ENCODE results near the gene SLC10A6. TPM values are rescaled to one million over a fixed set of nuclear protein-coding genes. Genes with fewer than 3 reads are reported as not detected.

Gene SLC10A6
- total and polyA plus RNA-seq, 10 of the 15 experiments (the other 5 are each of a cell fraction or from before 2014, with no cell fraction given) = 0.05 TPM; not detected in 9

DNA sequence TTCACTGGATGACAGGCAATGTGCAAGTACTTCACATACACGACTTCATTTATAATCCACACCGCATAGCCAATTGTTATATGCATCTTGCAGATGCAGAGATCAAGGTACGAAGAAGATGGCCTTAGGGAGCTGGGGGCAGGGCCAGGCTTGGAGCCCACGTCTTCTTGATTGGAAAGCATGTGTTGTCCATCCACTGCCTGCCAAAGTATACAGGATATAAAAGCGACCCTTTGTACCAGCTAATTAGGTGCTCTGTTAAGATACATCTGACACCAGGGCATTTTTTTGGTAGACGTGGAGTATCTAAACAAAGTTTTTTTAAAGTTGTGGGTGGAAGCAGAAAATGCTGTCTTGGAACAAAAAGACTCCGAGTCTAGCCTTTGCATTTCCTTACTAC is 41.6 kb upstream of the SLC10A6 start:
- CTCF ChIA-PET = interaction anchor here (1.0 to 8.7 kb wide), 2 partner anchors 73 to 393 kb away, joined by 3 to 307 read pairs; no protein-coding TSS in a partner anchor
- Histone ChIP-seq H3K36me3 (ENCODE audit: control insufficient read depth in 2 of 2, insufficient read depth in 2 of 2, low read length in 1 of 2) (no peaks in the 10 kb centered on the region), H2AFZ (ENCODE audit: control insufficient read depth, low read depth, low read length) (no peak overlapping the region), H3K27me3 (replicated peaks in 1 of 2; ENCODE audit: control insufficient read depth in 2 of 2, insufficient read depth in 2 of 2, low read length in 1 of 2) (no peaks in the 10 kb centered on the region), H3K79me2 (ENCODE audit: control insufficient read depth, insufficient read depth, low read length) (no peaks in the 10 kb centered on the region), H4K20me1 (ENCODE audit: control insufficient read depth, insufficient read depth) (no peaks in the 10 kb centered on the region), H3K4me2 (ENCODE audit: control insufficient read depth, insufficient read depth) (no peak overlapping the region), H3K4me1 (ENCODE audit: control insufficient read depth, insufficient read depth, low read length) (no peaks in the 10 kb centered on the region), H3K9me3 (replicated peaks; ENCODE audit: control insufficient read depth, insufficient read depth, low read length) (no peaks in the 10 kb centered on the region), H3K27ac (ENCODE audit: control insufficient read depth, insufficient read depth) (no peak overlapping the region), H3K9ac (ENCODE audit: control insufficient read depth, insufficient read depth, low read length) (no peak overlapping the region), H3K4me3 (no peak overlapping the region)
- BruUV-seq (replicated peaks) = no TSS peak
- intact Hi-C loops (cut with micrococcal nuclease; ENCODE audit: unreplicated experiment) = loop anchor here (10.0 kb wide), 1 partner anchor 846 kb away; no protein-coding TSS in a partner anchor
- no peak for FAIRE-seq
- in situ Hi-C loops (cut with MboI) = no loop called here
- 72% methylated on average over 7 of the region's 7 CpGs for WGBS (ENCODE audit: insufficient coverage, insufficient replicate concordance, low lambda C conversion rate, missing lambda C conversion rate)
- RAD21 ChIA-PET (ENCODE audit: unreplicated experiment) = interaction anchor here (7.0 kb wide), 1 partner anchor 393 kb away, joined by 64 read pairs; no protein-coding TSS in a partner anchor
- ATAC-seq = no peak
- SMC1A ChIA-PET (ENCODE audit: uncharacterized antibody, unreplicated experiment) = interaction anchor here (0.6 to 8.7 kb wide), 2 partner anchors 368 to 393 kb away, joined by 3 to 190 read pairs; no protein-coding TSS in a partner anchor
- POLR2A ChIA-PET = no interaction called here
- DNase-seq (ENCODE audit: low read depth, low spot score) = no peak
- TF ChIP-seq STAT1 (conservative IDR thresholded peaks at IDR 0.05) (no peak), ZNF592 (IDR thresholded peaks at IDR 0.05) (no peak), MYC (IDR thresholded peaks at IDR 0.05; ENCODE audit: insufficient read depth, insufficient read length, insufficient replicate concordance, low read length, severe bottlenecking) (no peak), GATAD2B (conservative IDR thresholded peaks at IDR 0.05; ENCODE audit: low read depth) (no peak), RUNX3 (IDR thresholded peaks at IDR 0.05; ENCODE audit: low read length) (no peak), SREBF1 (IDR thresholded peaks at IDR 0.05; ENCODE audit: low read length) (no peak), NRF1 (conservative IDR thresholded peaks at IDR 0.05; ENCODE audit: low read depth, low read length) (no peak), YBX1 (IDR thresholded peaks at IDR 0.05) (no peak), NKRF (conservative IDR thresholded peaks at IDR 0.05) (no peak), HDGF (IDR thresholded peaks at IDR 0.05) (no peak), MTA3 (IDR thresholded peaks at IDR 0.05; ENCODE audit: borderline replicate concordance, low read length) (no peak), MEF2A (IDR thresholded peaks at IDR 0.05; ENCODE audit: insufficient read depth, low read depth, low read length) (no peak), TAF1 (IDR thresholded peaks at IDR 0.05; ENCODE audit: borderline replicate concordance, low read depth, low read length) (no peak), FOXK2 (IDR thresholded peaks at IDR 0.05) (no peak), NR2F1 (conservative IDR thresholded peaks at IDR 0.05) (no peak), ZBTB11 (CRISPR knock-in tag; IDR thresholded peaks at IDR 0.05) (no peak), BMI1 (IDR thresholded peaks at IDR 0.05; ENCODE audit: borderline replicate concordance) (no peak)
